Omental fat pad (tissue), 4 donors: ENCODE measurements around the gene NLRP14. TPM values are rescaled to one million over a fixed set of nuclear protein-coding genes. Genes with fewer than 3 reads are reported as not detected.

ENCODE experiments used
- ATAC-seq: fragments of 150-250 bp; one replicate; pipeline ENCODE4 v1.9.1; 2016; ENCODE audit warnings: mild to moderate bottlenecking, moderate library complexity; ENCODE audit not compliant: low FRiP score
- DNase-seq: peaks from one replicate; pipeline ENCODE4 v3.0.0-alpha.2; 2019; ENCODE audit warnings: low spot score
- CTCF ChIP-seq, 3 donors: fragments of 450-650 bp; IDR thresholded peaks; one replicate each; pipeline ENCODE4 v1.5.1; 2016 to 2017; ENCODE audit warnings: antibody characterized with exemption in 3 of 3, mild to moderate bottlenecking in 3 of 3, moderate library complexity in 2 of 3
- total RNA-seq, 4 donors: library from RNA; depleted of rRNA; stranded (reverse); fragments of >200 nt; gene quantifications; one replicate each; pipeline ENCODE4 v1.1.0, GENCODE V29; 2016

The NLRP14 gene
- total RNA-seq, 4 donors from 2014 or later, result not detected

- no peak for DNase-seq
- no peak for TF ChIP-seq CTCF (IDR thresholded peaks at IDR 0.05)
- ATAC-seq, result no peak
Observed at GRCh38 chr11:6992457-6993417, 27.5 kb upstream of the NLRP14 start.

- TF ChIP-seq CTCF (IDR thresholded peaks at IDR 0.05), result no peak
- DNase-seq (no peak), ATAC-seq (no peak)
Observed at GRCh38 chr11:6995703-6996102, 24.6 kb upstream of the NLRP14 start.

GRCh38 chr11:7004482-7004881, 15.8 kb upstream of the NLRP14 start:
- ATAC-seq (no peak), DNase-seq (no peak)
- TF ChIP-seq CTCF (IDR thresholded peaks at IDR 0.05), result no peak

- no peak for TF ChIP-seq CTCF (IDR thresholded peaks at IDR 0.05)
- ATAC-seq (no peak), DNase-seq (no peak)
Observed at GRCh38 chr11:7014118-7014517, 6.2 kb upstream of the NLRP14 start.

GRCh38 chr11:7016011-7016410, 4.3 kb upstream of the NLRP14 start:
- ATAC-seq, result no peak

GRCh38 chr11:7019500-7020182, 638 bp upstream of the NLRP14 start:
- ATAC-seq (peak; percentile 50), DNase-seq (no peak)
- TF ChIP-seq CTCF (IDR thresholded peaks at IDR 0.05), result no peak

More at GRCh38 chr11:7016011-7016410, 4.3 kb upstream of the NLRP14 start:
- TF ChIP-seq CTCF (IDR thresholded peaks at IDR 0.05), result no peak
- DNase-seq, result no peak
